PFSK-1 (cell line): Measurements from ENCODE around the gene KAT5.

ENCODE experiments used
- FOXP2 ChIP-seq: optimal IDR thresholded peaks from 2 replicates; pipeline ENCODE3; 2011; ENCODE audit warnings: borderline replicate concordance, control low read depth, inconsistent platforms; ENCODE audit not compliant: insufficient read depth; ENCODE audit errors: extremely low read length, extremely low read depth
- POLR2AphosphoS5 ChIP-seq: IDR thresholded peaks from 2 replicates; pipeline ENCODE4 v1.6.1; 2012; ENCODE audit warnings: low read depth, mild to moderate bottlenecking, control low read depth, low read length, moderate library complexity
- SIN3A ChIP-seq: IDR thresholded peaks from 2 replicates; pipeline ENCODE4 v1.6.1; 2012; ENCODE audit warnings: mild to moderate bottlenecking, low read length, moderate library complexity, borderline replicate concordance; ENCODE audit not compliant: insufficient read depth
- TAF1 ChIP-seq: IDR thresholded peaks from 2 replicates; pipeline ENCODE4 v1.6.1; 2012; ENCODE audit warnings: low read length, control low read depth, borderline replicate concordance; ENCODE audit not compliant: insufficient read depth
- TF ChIP-seq, protein P1 (sequence below), 2 experiments: IDR thresholded peaks; 2 replicates each; pipeline versions ENCODE4 v1.6.1 to v1.8.0; 2011 to 2012; ENCODE audit warnings: low read depth in 2 of 2, low read length in 2 of 2, control low read depth in 1 of 2, inconsistent platforms in 1 of 2, mild to moderate bottlenecking in 1 of 2, moderate library complexity in 1 of 2; ENCODE audit not compliant: insufficient read depth in 1 of 2

KAT5 gene

DNA sequence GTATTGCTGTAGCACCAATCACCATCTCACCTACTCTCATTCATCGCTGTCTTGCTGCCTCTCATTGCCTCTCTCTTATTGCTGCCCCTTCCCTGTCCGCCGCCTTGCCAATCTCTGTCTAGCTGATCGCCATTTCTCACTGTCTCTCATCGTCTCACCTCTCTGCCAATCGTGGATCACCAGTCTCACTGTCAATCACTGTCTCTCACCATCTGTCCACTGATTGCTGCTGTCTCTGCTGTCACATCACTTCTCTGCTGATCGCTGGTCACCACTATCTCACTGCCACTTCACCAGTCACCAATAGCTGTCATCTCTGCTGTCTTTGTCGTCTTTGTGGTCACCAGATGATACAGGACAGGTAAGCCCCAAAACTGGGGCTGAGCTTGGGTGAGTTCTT is 29.1 kb downstream of the KAT5 start:
- TF ChIP-seq, protein P1, sequence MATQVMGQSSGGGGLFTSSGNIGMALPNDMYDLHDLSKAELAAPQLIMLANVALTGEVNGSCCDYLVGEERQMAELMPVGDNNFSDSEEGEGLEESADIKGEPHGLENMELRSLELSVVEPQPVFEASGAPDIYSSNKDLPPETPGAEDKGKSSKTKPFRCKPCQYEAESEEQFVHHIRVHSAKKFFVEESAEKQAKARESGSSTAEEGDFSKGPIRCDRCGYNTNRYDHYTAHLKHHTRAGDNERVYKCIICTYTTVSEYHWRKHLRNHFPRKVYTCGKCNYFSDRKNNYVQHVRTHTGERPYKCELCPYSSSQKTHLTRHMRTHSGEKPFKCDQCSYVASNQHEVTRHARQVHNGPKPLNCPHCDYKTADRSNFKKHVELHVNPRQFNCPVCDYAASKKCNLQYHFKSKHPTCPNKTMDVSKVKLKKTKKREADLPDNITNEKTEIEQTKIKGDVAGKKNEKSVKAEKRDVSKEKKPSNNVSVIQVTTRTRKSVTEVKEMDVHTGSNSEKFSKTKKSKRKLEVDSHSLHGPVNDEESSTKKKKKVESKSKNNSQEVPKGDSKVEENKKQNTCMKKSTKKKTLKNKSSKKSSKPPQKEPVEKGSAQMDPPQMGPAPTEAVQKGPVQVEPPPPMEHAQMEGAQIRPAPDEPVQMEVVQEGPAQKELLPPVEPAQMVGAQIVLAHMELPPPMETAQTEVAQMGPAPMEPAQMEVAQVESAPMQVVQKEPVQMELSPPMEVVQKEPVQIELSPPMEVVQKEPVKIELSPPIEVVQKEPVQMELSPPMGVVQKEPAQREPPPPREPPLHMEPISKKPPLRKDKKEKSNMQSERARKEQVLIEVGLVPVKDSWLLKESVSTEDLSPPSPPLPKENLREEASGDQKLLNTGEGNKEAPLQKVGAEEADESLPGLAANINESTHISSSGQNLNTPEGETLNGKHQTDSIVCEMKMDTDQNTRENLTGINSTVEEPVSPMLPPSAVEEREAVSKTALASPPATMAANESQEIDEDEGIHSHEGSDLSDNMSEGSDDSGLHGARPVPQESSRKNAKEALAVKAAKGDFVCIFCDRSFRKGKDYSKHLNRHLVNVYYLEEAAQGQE (IDR thresholded peaks at IDR 0.05; ENCODE audit: insufficient read depth in 1 of 2, low read depth in 2 of 2, low read length in 2 of 2) = no peak
- TF ChIP-seq POLR2AphosphoS5 (no peak), FOXP2 (no peak), SIN3A (no peak), TAF1 (no peak)

DNA sequence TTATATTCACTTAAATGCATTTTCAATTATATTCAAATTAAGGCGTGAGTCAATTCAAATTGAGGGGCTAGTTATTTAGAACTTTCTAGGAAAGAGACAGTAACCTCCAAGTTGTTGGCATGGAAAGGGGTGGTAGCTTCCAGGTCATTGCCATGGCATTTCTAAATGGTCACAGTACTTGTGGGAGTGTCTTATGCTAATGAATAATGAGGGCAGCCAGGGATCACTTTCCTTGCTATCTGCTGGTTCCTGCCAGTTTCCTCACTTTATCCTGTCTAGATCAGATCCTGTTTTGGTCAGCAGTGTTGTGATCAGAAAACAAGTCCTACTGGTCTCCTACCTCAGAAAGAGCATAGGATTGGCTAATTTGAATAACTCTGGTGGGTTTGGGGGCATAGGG is 30.3 kb downstream of the KAT5 start:
- TF ChIP-seq SIN3A (no peak), TAF1 (no peak), FOXP2 (no peak), POLR2AphosphoS5 (no peak)
- TF ChIP-seq, protein P1 (IDR thresholded peaks at IDR 0.05; ENCODE audit: insufficient read depth in 1 of 2, low read depth in 2 of 2, low read length in 2 of 2) = no peak

DNA sequence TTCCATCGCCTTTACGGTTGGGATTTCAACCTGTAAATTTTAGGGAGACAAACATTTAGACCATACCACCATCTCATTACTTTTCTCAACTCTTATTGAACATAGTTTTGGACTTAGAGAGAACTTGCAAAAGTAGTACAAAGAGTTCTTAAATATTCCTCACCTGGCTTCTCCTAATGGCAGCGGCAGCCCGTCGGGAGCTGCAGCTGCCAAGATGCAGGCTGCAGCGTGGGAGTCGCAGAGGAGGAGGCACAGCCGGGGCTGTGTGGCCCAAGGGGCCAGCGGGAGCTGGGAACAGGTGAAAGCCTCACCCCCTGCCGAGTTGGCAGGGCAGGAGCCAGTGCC is 31.6 kb downstream of the KAT5 start:
- TF ChIP-seq TAF1 = no peak
- TF ChIP-seq SIN3A = no peak
- TF ChIP-seq FOXP2 = no peak
- TF ChIP-seq, protein P1 (IDR thresholded peaks at IDR 0.05; ENCODE audit: insufficient read depth in 1 of 2, low read depth in 2 of 2, low read length in 2 of 2) = no peak
- TF ChIP-seq POLR2AphosphoS5 = no peak

DNA sequence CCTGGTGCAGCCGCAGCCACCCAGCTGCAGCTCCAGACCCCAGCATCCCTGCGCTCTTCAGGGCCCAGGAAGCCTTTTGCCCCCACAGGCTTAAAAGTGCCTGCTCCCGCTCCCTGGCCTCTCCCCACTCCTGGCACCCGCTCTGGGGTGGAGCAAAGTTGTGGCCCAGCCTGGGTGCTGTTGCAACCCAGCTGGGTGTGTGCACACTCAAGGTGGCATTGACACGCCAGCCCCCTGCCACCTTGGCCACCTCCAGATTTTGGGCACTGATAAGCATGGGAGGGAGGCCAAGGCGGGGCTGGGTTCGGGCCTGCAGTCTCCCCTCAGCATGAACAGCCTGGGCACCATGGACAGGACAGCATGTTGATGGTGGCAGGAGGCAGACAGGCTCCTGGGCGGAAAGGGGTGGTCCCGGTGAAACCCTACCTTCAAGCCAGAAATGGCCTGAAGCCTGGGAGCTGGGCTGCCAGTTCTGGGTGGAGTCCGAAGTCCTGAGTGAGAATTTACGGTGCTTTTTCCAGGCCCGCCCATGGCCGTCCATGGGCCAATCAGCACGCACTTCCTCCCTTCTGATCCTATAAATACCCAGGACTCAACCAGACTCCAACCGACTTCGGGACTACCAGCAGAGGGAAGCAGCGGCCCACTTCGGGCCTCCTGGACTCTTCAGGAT is 32.1 kb downstream of the KAT5 start:
- TF ChIP-seq POLR2AphosphoS5 (no peak), SIN3A (no peak), FOXP2 (no peak), TAF1 (no peak)
- TF ChIP-seq, protein P1 (IDR thresholded peaks at IDR 0.05; ENCODE audit: insufficient read depth in 1 of 2, low read depth in 2 of 2, low read length in 2 of 2) = no peak
